Common myeloid progenitor, CD34-positive (primary cell): Measurements from ENCODE around the gene CNTN4. TPM values are rescaled to one million over a fixed set of nuclear protein-coding genes. Genes with fewer than 3 reads are reported as not detected.
"Not testable (repeated sequence)": the region's sequence is repeated elsewhere in the genome, so short reads cannot be mapped to it uniquely, and the experiment has no call there.

Source experiments
- CTCF ChIA-PET: fragments of 350-600 bp; sonication (Branson Sonifier 250); formaldehyde crosslinking; loops from one replicate; lab custom pipeline; 2021; ENCODE audit warnings: antibody characterized with exemption; lab: Charles Lee
- POLR2A ChIA-PET: fragments of 350-600 bp; sonication (Branson Sonifier 250); formaldehyde crosslinking; loops from one replicate; lab custom pipeline; 2021; ENCODE audit warnings: antibody characterized with exemption; lab: Charles Lee
- DNase-seq, 3 donors: peaks; one replicate each; pipeline versions ENCODE4 v3.0.0 to v3.0.0-alpha.2; 2013
- H3K27ac ChIP-seq, 2 experiments: 1 replicate in 1 of 2; 2 replicates in 1 of 2; pipeline ENCODE4 v1.7.0; 2013; ENCODE audit warnings: inconsistent platforms in 2 of 2, low read length in 2 of 2, mild to moderate bottlenecking in 2 of 2, low read depth in 1 of 2, moderate library complexity in 1 of 2; ENCODE audit not compliant: severe bottlenecking in 2 of 2, insufficient read depth in 1 of 2, poor library complexity in 1 of 2
- H3K27me3 ChIP-seq, 5 experiments: replicated peaks in 2 of 5; 1 replicate in 3 of 5; 2 replicates in 2 of 5; pipeline versions ENCODE4 v1.6.1 to v1.7.0; 2013; ENCODE audit warnings: low read length in 4 of 5, mild to moderate bottlenecking in 2 of 5, moderate library complexity in 2 of 5, inconsistent platforms in 1 of 5; ENCODE audit not compliant: insufficient read depth in 5 of 5, control insufficient read depth in 4 of 5
- H3K36me3 ChIP-seq, 4 experiments: 1 replicate in 2 of 4; 2 replicates in 2 of 4; pipeline versions ENCODE4 v1.6.1 to v1.7.0; 2013; ENCODE audit warnings: low read length in 3 of 4, control low read depth in 1 of 4, mild to moderate bottlenecking in 1 of 4; ENCODE audit not compliant: control insufficient read depth in 4 of 4, insufficient read depth in 4 of 4
- H3K4me1 ChIP-seq, 4 experiments: 1 replicate in 3 of 4; 2 replicates in 1 of 4; pipeline versions ENCODE4 v1.6.1 to v1.7.1; 2013; ENCODE audit warnings: low read length in 3 of 4, mild to moderate bottlenecking in 3 of 4, control low read depth in 1 of 4, inconsistent platforms in 1 of 4, moderate library complexity in 1 of 4; ENCODE audit not compliant: control insufficient read depth in 4 of 4, insufficient read depth in 4 of 4; ENCODE audit errors: control extremely low read depth in 1 of 4
- H3K4me3 ChIP-seq, 7 experiments: 1 replicate in 4 of 7; 2 replicates in 3 of 7; pipeline versions ENCODE4 v1.5.1 to v1.7.0; 2013; ENCODE audit warnings: mild to moderate bottlenecking in 7 of 7, low read length in 6 of 7, moderate library complexity in 6 of 7, inconsistent platforms in 2 of 7, low read depth in 2 of 7, control low read depth in 1 of 7; ENCODE audit not compliant: insufficient read depth in 4 of 7, control insufficient read depth in 1 of 7; ENCODE audit errors: extremely low read depth in 1 of 7
- H3K9me3 ChIP-seq, 5 experiments: 1 replicate in 4 of 5; 2 replicates in 1 of 5; pipeline versions ENCODE4 v1.6.1 to v1.7.1; 2013; ENCODE audit warnings: low read length in 4 of 5, mild to moderate bottlenecking in 2 of 5, inconsistent platforms in 1 of 5, low read depth in 1 of 5, moderate library complexity in 1 of 5; ENCODE audit not compliant: control insufficient read depth in 4 of 5, insufficient read depth in 2 of 5; ENCODE audit errors: control extremely low read depth in 1 of 5
- WGBS: methylation state at CpG from one replicate; pipeline ENCODE4 v1.1.5; 2013; ENCODE audit not compliant: insufficient coverage; 5-methylcytosine and 5-hydroxymethylcytosine counted together
- polyA plus RNA-seq: library from polyadenylated mRNA; unstranded; fragments of 120-200 nt; gene quantifications from one replicate; pipeline ENCODE4 v1.2.1, GENCODE V29; 2013

Gene CNTN4
- 0.36 TPM for polyA plus RNA-seq

DNA sequence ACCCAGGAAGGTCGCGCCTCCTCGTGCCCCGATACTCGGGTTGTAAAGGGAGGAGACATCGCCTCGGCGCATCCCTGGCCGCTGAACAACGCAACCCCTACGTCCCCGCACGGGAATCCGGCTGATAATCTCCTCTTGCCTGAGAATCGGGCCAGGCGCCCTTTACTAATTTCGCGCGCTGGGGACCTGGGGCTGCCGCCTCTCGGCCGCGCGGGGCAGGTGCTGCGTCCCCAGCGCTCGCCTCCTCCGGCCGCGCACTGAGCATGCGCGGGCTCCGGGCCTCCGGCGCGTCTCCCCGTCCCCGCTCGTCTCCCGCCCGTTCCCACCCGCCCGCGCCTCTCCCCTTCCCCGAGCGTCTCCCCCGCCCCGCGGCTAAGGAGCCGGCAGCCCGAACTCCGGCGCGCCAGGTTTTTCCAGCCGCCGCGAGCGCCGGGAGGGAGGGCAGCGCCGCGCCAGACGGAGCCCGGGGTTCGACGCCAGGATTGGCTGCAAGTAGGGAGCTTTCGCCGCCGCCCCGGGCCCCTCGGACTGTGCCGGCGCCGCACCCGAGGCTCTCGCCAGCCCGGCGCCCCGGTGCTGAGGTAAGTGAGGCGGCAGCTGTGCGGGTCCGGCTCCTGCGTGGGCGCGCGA is at the start of gene CNTN4:
Gene CNTN4 (plus strand): TSS at position 469 of the 630 bp plus-strand sequence.
- ChIA-PET POLR2A (no interaction called here), CTCF (no interaction called here)
- WGBS, result under 1% methylated on average over 57 of the region's 86 CpGs
- H3K4me1 ChIP-seq, result peaks cover 0 to 21% (median 5%) of the 10 kb centered on the region in 4 experiments
- H3K27ac ChIP-seq, result no peak within 1 kb of the TSS
- H3K36me3 ChIP-seq, result no peaks in the 10 kb centered on the region
- DNase-seq, result peak; percentile 52 to 74 (median 70)
- H3K9me3 ChIP-seq, result no peaks in the 10 kb centered on the region
- peak within 1 kb of the TSS; percentile 17 to 73 (median 50) for H3K4me3 ChIP-seq
- H3K27me3 ChIP-seq, result peaks cover 15 to 87% (median 45%) of the 10 kb centered on the region in 5 experiments

GRCh38 chr3:2061360-2061759 is 37.3 kb upstream of the CNTN4 start:
- Histone ChIP-seq H3K4me1 (no peaks in the 10 kb centered on the region), H3K36me3 (no peaks in the 10 kb centered on the region), H3K27me3 (no peaks in the 10 kb centered on the region), H3K9me3 (no peaks in the 10 kb centered on the region), H3K27ac (no peak overlapping the region), H3K4me3 (no peak overlapping the region)
- ChIA-PET CTCF (no interaction called here), POLR2A (no interaction called here)
- WGBS, result 100% methylated on average over 1 of the region's 4 CpGs
- DNase-seq, result no peak

- no CpG with 5 or more reads among the region's 2 CpGs for WGBS
- no peak for DNase-seq
- no peak overlapping the region for H3K4me3 ChIP-seq
- H3K36me3 ChIP-seq, result no peaks in the 10 kb centered on the region
- ChIA-PET POLR2A (no interaction called here), CTCF (interaction anchor here (0.7 kb wide), 1 partner anchor 127 kb away, joined by 3 read pairs; no protein-coding TSS in a partner anchor)
- no peaks in the 10 kb centered on the region for H3K4me1 ChIP-seq
- H3K9me3 ChIP-seq, result no peaks in the 10 kb centered on the region
- no peaks in the 10 kb centered on the region for H3K27me3 ChIP-seq
- no peak overlapping the region for H3K27ac ChIP-seq
Measured at GRCh38 chr3:2071531-2071930, 27.1 kb upstream of the CNTN4 start.

GRCh38 chr3:2078821-2079220 is 19.8 kb upstream of the CNTN4 start:
- ChIA-PET POLR2A (no interaction called here), CTCF (no interaction called here)
- Histone ChIP-seq H3K27me3 (no peaks in the 10 kb centered on the region), H3K27ac (no peak overlapping the region), H3K4me3 (no peak overlapping the region), H3K4me1 (no peaks in the 10 kb centered on the region), H3K36me3 (no peaks in the 10 kb centered on the region), H3K9me3 (peaks cover 0 to 6% (median 0%) of the 10 kb centered on the region in 5 experiments)
- DNase-seq, result no peak
- no CpG with 5 or more reads among the region's 3 CpGs for WGBS

- no peak for DNase-seq
- Histone ChIP-seq H3K27ac (no peak overlapping the region), H3K4me1 (no peaks in the 10 kb centered on the region), H3K27me3 (no peaks in the 10 kb centered on the region), H3K36me3 (no peaks in the 10 kb centered on the region), H3K9me3 (peaks cover 0 to 6% (median 0%) of the 10 kb centered on the region in 5 experiments), H3K4me3 (no peak overlapping the region)
- 94% methylated on average over 2 of the region's 5 CpGs for WGBS
- ChIA-PET POLR2A (no interaction called here), CTCF (no interaction called here)
Measured at GRCh38 chr3:2082871-2083480, 15.7 kb upstream of the CNTN4 start.

- 99% methylated on average over 32 of the region's 40 CpGs for WGBS
- POLR2A ChIA-PET, H3K27me3 ChIP-seq, CTCF ChIA-PET, H3K9me3 ChIP-seq, H3K4me1 ChIP-seq, H3K27ac ChIP-seq, H3K36me3 ChIP-seq, DNase-seq, H3K4me3 ChIP-seq: not testable (repeated sequence)
Measured at GRCh38 chr3:2083558-2083957, 15.1 kb upstream of the CNTN4 start.

DNA sequence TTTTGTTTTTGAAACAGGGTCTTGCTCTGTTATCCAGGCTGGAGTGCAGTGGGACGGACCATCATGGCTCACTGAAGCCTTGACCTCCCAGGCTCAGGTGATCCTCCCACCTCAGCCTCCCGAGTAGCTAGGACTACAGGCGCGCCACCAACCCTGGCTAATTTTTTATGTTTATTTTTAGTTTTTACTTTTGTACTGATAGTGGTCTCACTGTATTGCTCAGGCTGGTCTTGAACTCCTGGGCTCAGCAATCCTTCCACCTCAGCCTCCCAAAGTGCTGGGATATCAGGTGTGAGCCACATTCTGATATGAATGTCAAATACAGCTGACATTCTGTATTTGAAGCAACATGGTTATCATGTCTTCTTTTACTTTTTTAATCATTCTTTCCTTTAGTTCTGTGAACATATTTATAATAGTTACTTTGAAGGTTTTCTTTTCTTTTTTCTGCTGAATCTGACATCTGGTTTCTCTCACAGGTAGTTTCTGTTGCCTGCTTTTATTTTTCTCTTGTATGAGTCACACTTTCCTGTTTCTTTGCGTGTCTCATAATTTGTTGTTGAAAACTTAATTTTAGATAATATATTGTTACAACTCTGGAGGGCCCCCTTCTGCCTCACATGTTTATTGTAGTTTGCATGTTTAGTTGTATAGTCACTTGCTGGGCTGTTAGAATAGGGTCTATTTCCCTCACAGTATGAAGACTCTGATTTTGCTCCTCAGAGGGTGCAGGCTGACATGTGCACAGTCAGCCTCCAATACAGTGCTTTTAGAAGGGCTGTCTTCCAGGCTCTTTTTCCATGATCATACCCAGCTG is 8.4 kb upstream of the CNTN4 start:
- DNase-seq, result no peak
- POLR2A ChIA-PET, result no interaction called here
- WGBS, result no CpG with 5 or more reads among the region's 5 CpGs
- H3K9me3 ChIP-seq, result peaks cover 0 to 2% (median 0%) of the 10 kb centered on the region in 5 experiments
- no peak overlapping the region for H3K4me3 ChIP-seq
- no peaks in the 10 kb centered on the region for H3K36me3 ChIP-seq
- no peak overlapping the region for H3K27ac ChIP-seq
- peaks cover 0 to 12% (median 2%) of the 10 kb centered on the region in 5 experiments for H3K27me3 ChIP-seq
- CTCF ChIA-PET, result no interaction called here
- no peaks in the 10 kb centered on the region for H3K4me1 ChIP-seq
